Measurements from ENCODE around the gene ZFC3H1. TPM values are rescaled to one million over a fixed set of nuclear protein-coding genes. Genes with fewer than 3 reads are reported as not detected.
"Not testable (repeated sequence)": the region's sequence is repeated elsewhere in the genome, so short reads cannot be mapped to it uniquely, and the experiment has no call there.

ZFC3H1 gene
- total RNA-seq, 1 donor from 2014 or later, result 51.7 TPM

DNA sequence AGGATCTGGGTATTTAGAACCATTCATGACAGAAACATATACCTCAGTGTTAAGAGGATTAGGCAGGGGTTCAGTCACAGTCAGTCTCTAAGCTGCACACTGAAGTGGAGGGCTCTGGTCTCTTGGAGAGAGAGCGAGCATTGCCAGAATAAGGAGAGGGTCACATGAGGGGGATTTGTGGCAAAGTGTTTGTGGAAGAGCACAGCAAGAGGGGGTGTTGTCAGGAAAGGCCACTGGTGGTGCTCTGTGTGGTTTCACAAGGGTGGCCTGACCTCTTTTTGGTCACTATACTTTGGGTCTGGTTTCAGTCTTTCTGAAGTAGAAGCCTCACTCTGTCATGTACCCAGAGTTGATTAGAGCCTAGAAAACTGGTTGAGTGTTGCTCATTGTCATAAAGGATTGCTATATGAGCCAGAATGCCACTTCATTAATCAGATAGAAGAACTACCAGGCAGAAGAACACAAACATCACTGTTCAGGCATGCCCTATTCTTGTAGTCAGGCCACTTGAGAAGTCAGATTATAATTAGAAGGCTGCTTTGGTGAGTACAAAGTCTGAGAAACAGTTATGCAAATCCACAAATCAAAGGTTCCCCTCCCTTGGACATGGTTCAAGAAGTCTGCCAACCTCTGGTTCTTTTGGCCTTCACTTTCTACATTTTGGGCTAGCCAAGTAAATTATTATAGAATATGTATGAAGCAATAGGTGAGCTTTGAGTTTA lies 30.6 kb upstream of the ZFC3H1 start:
- Mint-ChIP-seq H3K27me3 (ENCODE audit: low read depth, unreplicated experiment) (no peaks in the 10 kb centered on the region), H3K9me3 (ENCODE audit: unreplicated experiment) (no peaks in the 10 kb centered on the region), H3K36me3 (ENCODE audit: low read depth, unreplicated experiment) (peaks cover 11% of the 10 kb centered on the region), H3K27ac (ENCODE audit: unreplicated experiment) (no peak overlapping the region), H3K4me3 (ENCODE audit: unreplicated experiment) (no peak overlapping the region), H3K4me1 (ENCODE audit: low read depth, unreplicated experiment) (peaks cover 2% of the 10 kb centered on the region)
- Histone ChIP-seq H3K79me2 (ENCODE audit: insufficient read depth, low read length) (no peaks in the 10 kb centered on the region), H3K4me1 (ENCODE audit: insufficient read depth, low read length) (no peaks in the 10 kb centered on the region), H3K4me3 (ENCODE audit: insufficient read depth, low read depth, low read length) (no peak overlapping the region), H3K27me3 (ENCODE audit: insufficient read depth, low read length) (no peaks in the 10 kb centered on the region), H3K9ac (ENCODE audit: low read length) (no peak overlapping the region), H2AFZ (ENCODE audit: low read depth, low read length) (no peak overlapping the region), H3K4me2 (ENCODE audit: low read length) (no peak overlapping the region), H4K20me1 (ENCODE audit: insufficient read depth, low read length) (no peaks in the 10 kb centered on the region), H3K9me3 (ENCODE audit: insufficient read depth, low read depth, low read length) (no peaks in the 10 kb centered on the region), H3K36me3 (ENCODE audit: insufficient read depth, low read length) (peaks cover 6% of the 10 kb centered on the region), H3K27ac (ENCODE audit: low read depth, low read length) (no peak overlapping the region)
- TF ChIP-seq EZH2 (IDR thresholded peaks at IDR 0.05; ENCODE audit: insufficient read depth, low read length), result no peak
- FAIRE-seq, result no peak
- no peak for DNase-seq (ENCODE audit: low read depth)

DNA sequence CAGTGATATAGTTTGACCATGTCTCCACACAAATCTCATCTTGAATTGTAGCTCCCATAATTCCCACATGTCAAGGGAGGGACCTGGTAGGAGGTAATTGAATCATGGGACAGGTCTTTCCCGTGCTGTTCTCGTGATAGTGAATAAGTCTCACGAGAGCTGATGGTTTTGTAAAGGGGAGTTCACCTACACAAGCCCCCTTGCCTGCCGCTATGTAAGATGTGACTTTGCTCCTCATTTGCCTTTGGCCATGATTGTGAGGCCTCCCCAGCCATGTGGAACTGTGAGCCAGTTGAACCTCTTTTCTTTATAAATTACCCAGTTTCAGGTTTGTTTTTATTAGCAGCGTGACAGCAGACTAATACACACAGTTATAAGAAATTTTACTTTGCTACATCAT lies 30.0 kb upstream of the ZFC3H1 start:
- H3K27ac Mint-ChIP-seq (ENCODE audit: unreplicated experiment); H3K9ac ChIP-seq (ENCODE audit: low read length); H3K79me2 ChIP-seq (ENCODE audit: insufficient read depth, low read length); H3K4me2 ChIP-seq (ENCODE audit: low read length); H3K4me1 Mint-ChIP-seq (ENCODE audit: low read depth, unreplicated experiment); H3K36me3 ChIP-seq (ENCODE audit: insufficient read depth, low read length); H3K27me3 ChIP-seq (ENCODE audit: insufficient read depth, low read length); H3K4me3 ChIP-seq (ENCODE audit: insufficient read depth, low read depth, low read length); H3K9me3 Mint-ChIP-seq (ENCODE audit: unreplicated experiment); H3K27me3 Mint-ChIP-seq (ENCODE audit: low read depth, unreplicated experiment); H3K36me3 Mint-ChIP-seq (ENCODE audit: low read depth, unreplicated experiment); H4K20me1 ChIP-seq (ENCODE audit: insufficient read depth, low read length); H2AFZ ChIP-seq (ENCODE audit: low read depth, low read length); H3K27ac ChIP-seq (ENCODE audit: low read depth, low read length); H3K9me3 ChIP-seq (ENCODE audit: insufficient read depth, low read depth, low read length); H3K4me3 Mint-ChIP-seq (ENCODE audit: unreplicated experiment); FAIRE-seq; H3K4me1 ChIP-seq (ENCODE audit: insufficient read depth, low read length); DNase-seq (ENCODE audit: low read depth): not testable (repeated sequence)

DNA sequence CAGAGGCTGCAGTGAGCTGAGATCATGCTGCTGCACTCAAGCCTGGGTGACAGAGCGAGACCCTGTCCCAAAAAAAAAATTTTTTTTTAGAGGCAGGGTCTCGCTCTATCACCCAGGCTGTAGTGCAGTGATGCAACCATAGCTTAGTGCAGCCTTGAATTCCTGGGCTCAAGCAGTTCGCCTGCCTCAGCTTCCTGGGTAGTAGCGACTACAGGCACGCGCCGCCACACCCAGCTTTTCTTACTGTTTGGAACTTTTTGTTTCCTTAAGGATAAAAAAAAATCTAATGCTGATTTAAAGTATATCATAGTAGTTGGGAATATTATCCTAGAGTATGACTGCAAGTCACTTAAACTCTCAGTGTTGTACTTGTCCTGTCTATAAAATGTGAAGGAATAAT lies 29.5 kb upstream of the ZFC3H1 start:
- no peak for FAIRE-seq
- Mint-ChIP-seq H3K4me1 (ENCODE audit: low read depth, unreplicated experiment) (peaks cover 2% of the 10 kb centered on the region), H3K27me3 (ENCODE audit: low read depth, unreplicated experiment) (no peaks in the 10 kb centered on the region), H3K27ac (ENCODE audit: unreplicated experiment) (no peak overlapping the region), H3K4me3 (ENCODE audit: unreplicated experiment) (no peak overlapping the region), H3K9me3 (ENCODE audit: unreplicated experiment) (no peaks in the 10 kb centered on the region), H3K36me3 (ENCODE audit: low read depth, unreplicated experiment) (peaks cover 6% of the 10 kb centered on the region)
- H3K4me2 ChIP-seq (ENCODE audit: low read length), result no peak overlapping the region
- H3K27me3 ChIP-seq (ENCODE audit: insufficient read depth, low read length), result no peaks in the 10 kb centered on the region
- DNase-seq (ENCODE audit: low read depth), result no peak
- H3K9me3 ChIP-seq (ENCODE audit: insufficient read depth, low read depth, low read length), result no peaks in the 10 kb centered on the region
- H3K27ac ChIP-seq (ENCODE audit: low read depth, low read length), result no peak overlapping the region
- no peak overlapping the region for H3K4me3 ChIP-seq (ENCODE audit: insufficient read depth, low read depth, low read length)
- no peaks in the 10 kb centered on the region for H3K4me1 ChIP-seq (ENCODE audit: insufficient read depth, low read length)
- no peak for TF ChIP-seq EZH2 (IDR thresholded peaks at IDR 0.05; ENCODE audit: insufficient read depth, low read length)
- TF ChIP-seq, protein P1, sequence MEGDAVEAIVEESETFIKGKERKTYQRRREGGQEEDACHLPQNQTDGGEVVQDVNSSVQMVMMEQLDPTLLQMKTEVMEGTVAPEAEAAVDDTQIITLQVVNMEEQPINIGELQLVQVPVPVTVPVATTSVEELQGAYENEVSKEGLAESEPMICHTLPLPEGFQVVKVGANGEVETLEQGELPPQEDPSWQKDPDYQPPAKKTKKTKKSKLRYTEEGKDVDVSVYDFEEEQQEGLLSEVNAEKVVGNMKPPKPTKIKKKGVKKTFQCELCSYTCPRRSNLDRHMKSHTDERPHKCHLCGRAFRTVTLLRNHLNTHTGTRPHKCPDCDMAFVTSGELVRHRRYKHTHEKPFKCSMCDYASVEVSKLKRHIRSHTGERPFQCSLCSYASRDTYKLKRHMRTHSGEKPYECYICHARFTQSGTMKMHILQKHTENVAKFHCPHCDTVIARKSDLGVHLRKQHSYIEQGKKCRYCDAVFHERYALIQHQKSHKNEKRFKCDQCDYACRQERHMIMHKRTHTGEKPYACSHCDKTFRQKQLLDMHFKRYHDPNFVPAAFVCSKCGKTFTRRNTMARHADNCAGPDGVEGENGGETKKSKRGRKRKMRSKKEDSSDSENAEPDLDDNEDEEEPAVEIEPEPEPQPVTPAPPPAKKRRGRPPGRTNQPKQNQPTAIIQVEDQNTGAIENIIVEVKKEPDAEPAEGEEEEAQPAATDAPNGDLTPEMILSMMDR (IDR thresholded peaks at IDR 0.05; ENCODE audit: insufficient read depth, low read depth, low read length), result no peak
- H3K9ac ChIP-seq (ENCODE audit: low read length), result no peak overlapping the region
- no peak overlapping the region for H2AFZ ChIP-seq (ENCODE audit: low read depth, low read length)
- H3K36me3 ChIP-seq (ENCODE audit: insufficient read depth, low read length), result no peaks in the 10 kb centered on the region
- H4K20me1 ChIP-seq (ENCODE audit: insufficient read depth, low read length), result no peaks in the 10 kb centered on the region
- no peaks in the 10 kb centered on the region for H3K79me2 ChIP-seq (ENCODE audit: insufficient read depth, low read length)
